Astrocyte of the spinal cord (primary cell): ENCODE data around the gene MALAT1.

Experiments used
- DNase-seq: peaks from one replicate; pipeline ENCODE4 v3.0.0; 2011; ENCODE audit warnings: low read depth, low spot score
- H3K4me3 ChIP-seq: 2 replicates; pipeline ENCODE4 v1.5.1; 2011; ENCODE audit warnings: low read depth, mild to moderate bottlenecking, low read length, moderate library complexity
- in situ Hi-C: cut with HindIII; loops from 2 replicates; pipeline ENCODE4 v1.10.0; 2017; ENCODE audit warnings: low sequenced_read_pairs
- TF ChIP-seq, protein P1 (sequence below): IDR thresholded peaks from 2 replicates; pipeline ENCODE4 v1.5.1; 2012; ENCODE audit warnings: low read depth, mild to moderate bottlenecking, low read length, inconsistent platforms

Gene MALAT1

GRCh38 chr11:65538232-65538914 lies 39.5 kb downstream of the MALAT1 start:
- TF ChIP-seq, protein P1, sequence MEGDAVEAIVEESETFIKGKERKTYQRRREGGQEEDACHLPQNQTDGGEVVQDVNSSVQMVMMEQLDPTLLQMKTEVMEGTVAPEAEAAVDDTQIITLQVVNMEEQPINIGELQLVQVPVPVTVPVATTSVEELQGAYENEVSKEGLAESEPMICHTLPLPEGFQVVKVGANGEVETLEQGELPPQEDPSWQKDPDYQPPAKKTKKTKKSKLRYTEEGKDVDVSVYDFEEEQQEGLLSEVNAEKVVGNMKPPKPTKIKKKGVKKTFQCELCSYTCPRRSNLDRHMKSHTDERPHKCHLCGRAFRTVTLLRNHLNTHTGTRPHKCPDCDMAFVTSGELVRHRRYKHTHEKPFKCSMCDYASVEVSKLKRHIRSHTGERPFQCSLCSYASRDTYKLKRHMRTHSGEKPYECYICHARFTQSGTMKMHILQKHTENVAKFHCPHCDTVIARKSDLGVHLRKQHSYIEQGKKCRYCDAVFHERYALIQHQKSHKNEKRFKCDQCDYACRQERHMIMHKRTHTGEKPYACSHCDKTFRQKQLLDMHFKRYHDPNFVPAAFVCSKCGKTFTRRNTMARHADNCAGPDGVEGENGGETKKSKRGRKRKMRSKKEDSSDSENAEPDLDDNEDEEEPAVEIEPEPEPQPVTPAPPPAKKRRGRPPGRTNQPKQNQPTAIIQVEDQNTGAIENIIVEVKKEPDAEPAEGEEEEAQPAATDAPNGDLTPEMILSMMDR, result no peak

DNA sequence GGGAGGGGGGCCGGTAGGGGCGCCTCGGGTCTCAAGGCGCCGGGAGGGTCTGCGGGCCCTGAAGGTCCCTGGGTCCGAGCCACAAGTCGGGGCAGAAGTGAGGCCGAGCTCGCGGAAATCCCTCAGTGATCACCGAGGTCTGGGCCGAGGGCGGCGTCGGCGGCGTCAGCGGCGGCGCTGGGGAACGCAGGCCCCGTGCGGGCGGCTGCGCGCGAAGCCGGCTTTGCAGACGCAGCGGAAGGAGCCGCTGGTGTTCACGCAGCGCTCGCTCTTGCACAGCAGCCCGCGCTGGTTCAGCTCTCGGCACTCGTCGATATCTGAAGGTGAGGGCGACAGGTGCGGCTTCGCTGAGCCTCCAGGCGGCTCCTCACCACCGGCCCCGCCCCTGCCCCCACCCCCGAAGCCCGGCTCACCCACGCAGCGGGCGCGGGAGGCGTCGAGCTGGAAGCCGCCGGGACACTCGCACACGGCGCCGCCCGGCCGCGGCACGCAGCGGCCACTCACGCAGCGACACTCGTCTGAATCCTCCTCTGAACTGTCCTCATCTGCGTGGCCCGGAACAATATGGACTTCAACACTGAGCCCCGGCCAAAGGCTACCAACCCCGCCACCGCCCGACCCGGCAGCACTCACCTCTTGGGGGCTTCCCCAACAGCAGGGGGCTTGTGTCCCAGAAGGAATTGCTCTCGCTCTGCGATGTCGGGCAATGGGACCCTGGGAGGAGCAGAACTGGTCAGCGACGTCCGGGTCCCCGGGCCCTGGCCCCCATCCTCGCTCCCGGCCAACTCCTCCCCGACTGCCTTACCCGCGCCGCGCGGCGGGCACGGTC lies 40.3 kb downstream of the MALAT1 start:
- H3K4me3 ChIP-seq, result no peak overlapping the region
- DNase-seq, result no peak
- TF ChIP-seq, protein P1, result no peak
- in situ Hi-C loops, result no loop called here

More at GRCh38 chr11:65538232-65538914, 39.5 kb downstream of the MALAT1 start:
- H3K4me3 ChIP-seq, result no peak overlapping the region
- DNase-seq, result no peak
- in situ Hi-C loops, result no loop called here

DNA sequence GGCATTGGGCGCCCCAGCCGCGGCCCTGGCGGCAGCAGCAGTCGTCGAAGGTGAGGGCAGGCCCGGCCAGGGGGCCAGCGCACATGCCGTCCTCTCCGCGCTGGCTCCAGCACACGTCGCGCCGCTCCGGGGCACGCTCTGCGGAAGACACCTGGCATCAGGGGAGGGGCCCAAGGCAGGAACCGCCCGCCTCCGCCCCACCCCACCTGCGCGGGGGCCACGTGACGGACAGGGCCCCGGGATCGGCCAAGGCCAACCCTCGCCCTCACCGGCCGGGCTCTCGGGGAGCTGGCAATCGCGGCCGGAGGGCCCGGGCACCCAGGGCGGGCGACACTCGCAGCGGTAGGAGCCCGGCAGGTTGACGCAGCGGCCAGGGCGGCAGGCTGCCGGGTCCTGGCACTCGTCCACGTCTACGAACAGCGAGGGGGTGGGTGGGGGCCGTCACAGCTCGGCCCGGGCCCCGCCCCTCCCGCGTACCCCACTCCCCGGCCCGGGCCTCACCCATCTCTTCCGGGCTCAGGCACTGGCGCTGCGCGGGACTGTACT lies 41.0 kb downstream of the MALAT1 start:
- H3K4me3 ChIP-seq, result peak overlapping the region; percentile 28
- no peak for DNase-seq
- in situ Hi-C loops, result no loop called here
- TF ChIP-seq, protein P1, result no peak

DNA sequence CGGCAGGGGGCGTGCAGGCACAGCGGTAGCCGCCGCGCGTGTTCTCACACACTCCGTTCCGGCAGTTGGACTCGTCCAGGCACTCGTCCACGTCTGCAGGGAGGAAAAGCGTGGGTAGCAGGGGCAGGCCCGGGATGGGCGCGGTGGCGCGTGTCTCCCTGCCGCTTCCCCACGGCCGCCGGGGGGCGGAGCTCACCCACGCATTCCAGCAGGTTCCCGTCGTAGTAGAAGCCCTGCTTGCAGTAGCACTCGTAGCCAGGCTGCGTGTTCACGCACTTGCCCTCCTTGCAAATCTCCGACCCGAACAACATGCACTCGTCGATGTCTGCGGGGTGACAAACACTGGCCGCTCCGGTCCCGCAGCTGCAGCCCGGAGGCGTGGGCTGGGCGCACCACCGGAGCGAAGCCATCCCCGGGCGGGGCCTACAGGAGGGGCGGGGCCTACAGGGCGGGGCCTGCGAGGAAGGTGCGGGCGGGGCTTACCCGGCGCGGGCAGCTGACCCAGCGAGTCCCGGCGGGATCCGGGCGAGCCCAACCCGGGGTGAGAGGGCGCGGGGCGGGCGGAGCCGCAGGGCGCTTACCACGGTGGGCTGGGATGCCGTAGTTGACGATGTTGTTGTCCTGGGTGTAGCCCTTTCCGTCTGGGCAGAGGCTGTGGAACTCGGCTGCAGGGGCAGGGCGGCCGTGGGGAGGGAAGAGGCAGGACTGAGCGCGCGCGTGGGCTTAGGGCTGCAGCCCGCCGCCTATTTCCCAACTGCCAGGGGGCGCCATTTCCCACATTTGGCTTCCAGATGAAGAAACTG lies 41.6 kb downstream of the MALAT1 start:
- in situ Hi-C loops, result no loop called here
- peak overlapping the region; percentile 28 for H3K4me3 ChIP-seq
- DNase-seq, result peak; percentile 88
- TF ChIP-seq, protein P1, result peak; percentile 83

DNA sequence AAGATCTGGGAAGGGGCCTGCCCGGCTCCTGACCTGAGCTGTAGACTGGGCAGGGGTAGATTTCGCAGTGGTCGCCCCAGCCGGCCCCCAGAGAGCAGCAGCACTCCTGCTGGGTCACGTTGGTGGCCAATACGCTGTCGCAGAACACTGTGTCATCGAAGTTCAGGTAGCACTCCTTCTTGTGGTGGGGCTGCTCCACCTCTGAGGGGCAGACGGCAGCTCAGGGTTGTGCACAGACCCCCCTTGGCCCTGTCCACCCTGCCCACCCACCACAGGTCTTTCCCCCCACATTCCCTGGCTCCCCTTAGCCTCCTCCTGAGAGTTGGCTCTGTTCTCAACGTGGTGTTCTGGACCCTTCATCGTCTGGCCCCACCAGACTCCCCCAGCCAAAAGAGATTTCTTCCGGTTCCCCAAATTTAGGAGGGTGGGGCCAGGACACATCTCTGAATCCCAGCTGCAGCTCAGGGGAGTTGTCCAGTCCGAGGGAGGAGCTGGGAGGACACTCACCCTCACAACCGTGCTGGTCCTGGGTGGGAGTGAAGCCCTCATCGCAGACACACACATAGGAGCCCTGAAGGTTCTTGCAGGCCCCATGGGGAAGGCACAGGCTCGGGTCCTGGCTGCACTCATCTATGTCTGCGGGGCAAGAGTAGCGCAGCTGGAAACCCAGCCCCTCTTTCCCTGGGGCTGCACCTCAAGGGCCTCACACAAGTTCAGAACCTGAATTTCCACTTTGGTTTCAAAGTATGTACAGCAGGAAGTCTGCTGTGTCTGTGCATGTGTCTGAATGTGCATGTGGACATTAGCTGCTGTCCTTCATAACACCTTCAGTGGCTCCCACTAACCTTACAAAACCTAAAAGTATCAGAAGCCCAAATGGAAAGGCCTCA lies 42.5 kb downstream of the MALAT1 start:
- H3K4me3 ChIP-seq, result peak overlapping the region; percentile 3
- DNase-seq, result no peak
- TF ChIP-seq, protein P1, result no peak
- in situ Hi-C loops, result no loop called here
